GM12878 (cell line): Measurements from ENCODE around the gene SHROOM2.
"Not testable (repeated sequence)": the region's sequence is repeated elsewhere in the genome, so short reads cannot be mapped to it uniquely, and the experiment has no call there.

Source experiments
- BACH1 ChIP-seq: fragments of 450-650 bp; IDR thresholded peaks from 2 replicates; pipeline ENCODE4 v1.6.1; 2017; ENCODE audit warnings: mild to moderate bottlenecking, borderline replicate concordance
- KDM1A ChIP-seq: fragments of 200-600 bp; sonication (generic); IDR thresholded peaks from 2 replicates; pipeline ENCODE4 v1.6.1; 2016; ENCODE audit warnings: borderline replicate concordance
- MAX ChIP-seq: IDR thresholded peaks from 2 replicates; pipeline ENCODE4 v1.6.1; 2012; ENCODE audit warnings: low read depth, low read length, improper control_type of control experiment
- MTA3 ChIP-seq: IDR thresholded peaks from 2 replicates; pipeline ENCODE4 v1.6.1; 2012; ENCODE audit warnings: low read length, inconsistent platforms, borderline replicate concordance
- RCOR1 ChIP-seq: conservative IDR thresholded peaks from 2 replicates; pipeline ENCODE4 v1.6.1; 2012; ENCODE audit warnings: low read depth, low read length, improper control_type of control experiment
- ZBED1 ChIP-seq: IDR thresholded peaks from 2 replicates; pipeline ENCODE4 v1.6.1; 2016; ENCODE audit warnings: borderline replicate concordance
- ZNF24 ChIP-seq: fragments of 450-650 bp; IDR thresholded peaks from 2 replicates; pipeline ENCODE4 v1.6.1; 2017; ENCODE audit warnings: antibody characterized with exemption, mild to moderate bottlenecking
- TF ChIP-seq, protein P1 (sequence below): IDR thresholded peaks from 2 replicates; pipeline ENCODE4 v1.6.1; 2012; ENCODE audit warnings: mild to moderate bottlenecking, low read depth, low read length
- TF ChIP-seq, protein P2 (sequence below), 3 experiments: IDR thresholded peaks in 2 of 3; conservative IDR thresholded peaks in 1 of 3; 2 replicates each; pipeline ENCODE4 v1.5.1; 2011; ENCODE audit warnings: low read depth in 3 of 3, low read length in 3 of 3, mild to moderate bottlenecking in 3 of 3, control low read depth in 2 of 3, moderate library complexity in 2 of 3, inconsistent platforms in 1 of 3, mixed read lengths in 1 of 3; ENCODE audit not compliant: control insufficient read depth in 2 of 3, insufficient read depth in 1 of 3; ENCODE audit errors: extremely low read depth in 1 of 3

DNA sequence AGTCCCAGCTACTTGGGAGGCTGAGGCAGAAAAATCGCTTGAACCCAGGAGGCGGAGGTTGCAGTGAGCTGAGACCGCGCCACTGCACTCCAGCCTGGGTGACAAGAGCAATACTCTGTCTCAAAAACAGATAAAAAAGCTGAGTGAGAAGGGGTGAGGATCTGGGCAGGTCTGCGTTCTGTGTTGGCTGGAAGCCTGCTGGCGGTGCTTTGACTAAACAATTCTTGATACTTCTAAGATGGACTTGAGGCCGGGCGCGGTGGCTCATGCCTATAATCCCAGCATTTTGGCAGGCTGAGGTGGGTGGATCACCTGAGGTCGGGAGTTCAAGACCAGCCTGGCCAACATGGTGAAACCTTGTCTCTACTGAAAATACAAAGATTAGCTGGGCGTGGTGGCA, 72.5 kb downstream of the SHROOM2 start:
- TF ChIP-seq, protein P1, sequence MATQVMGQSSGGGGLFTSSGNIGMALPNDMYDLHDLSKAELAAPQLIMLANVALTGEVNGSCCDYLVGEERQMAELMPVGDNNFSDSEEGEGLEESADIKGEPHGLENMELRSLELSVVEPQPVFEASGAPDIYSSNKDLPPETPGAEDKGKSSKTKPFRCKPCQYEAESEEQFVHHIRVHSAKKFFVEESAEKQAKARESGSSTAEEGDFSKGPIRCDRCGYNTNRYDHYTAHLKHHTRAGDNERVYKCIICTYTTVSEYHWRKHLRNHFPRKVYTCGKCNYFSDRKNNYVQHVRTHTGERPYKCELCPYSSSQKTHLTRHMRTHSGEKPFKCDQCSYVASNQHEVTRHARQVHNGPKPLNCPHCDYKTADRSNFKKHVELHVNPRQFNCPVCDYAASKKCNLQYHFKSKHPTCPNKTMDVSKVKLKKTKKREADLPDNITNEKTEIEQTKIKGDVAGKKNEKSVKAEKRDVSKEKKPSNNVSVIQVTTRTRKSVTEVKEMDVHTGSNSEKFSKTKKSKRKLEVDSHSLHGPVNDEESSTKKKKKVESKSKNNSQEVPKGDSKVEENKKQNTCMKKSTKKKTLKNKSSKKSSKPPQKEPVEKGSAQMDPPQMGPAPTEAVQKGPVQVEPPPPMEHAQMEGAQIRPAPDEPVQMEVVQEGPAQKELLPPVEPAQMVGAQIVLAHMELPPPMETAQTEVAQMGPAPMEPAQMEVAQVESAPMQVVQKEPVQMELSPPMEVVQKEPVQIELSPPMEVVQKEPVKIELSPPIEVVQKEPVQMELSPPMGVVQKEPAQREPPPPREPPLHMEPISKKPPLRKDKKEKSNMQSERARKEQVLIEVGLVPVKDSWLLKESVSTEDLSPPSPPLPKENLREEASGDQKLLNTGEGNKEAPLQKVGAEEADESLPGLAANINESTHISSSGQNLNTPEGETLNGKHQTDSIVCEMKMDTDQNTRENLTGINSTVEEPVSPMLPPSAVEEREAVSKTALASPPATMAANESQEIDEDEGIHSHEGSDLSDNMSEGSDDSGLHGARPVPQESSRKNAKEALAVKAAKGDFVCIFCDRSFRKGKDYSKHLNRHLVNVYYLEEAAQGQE: not testable (repeated sequence)
- not testable (repeated sequence) for TF ChIP-seq MAX, ZBED1, ZNF24, RCOR1, MTA3, BACH1, KDM1A
- TF ChIP-seq, protein P2, sequence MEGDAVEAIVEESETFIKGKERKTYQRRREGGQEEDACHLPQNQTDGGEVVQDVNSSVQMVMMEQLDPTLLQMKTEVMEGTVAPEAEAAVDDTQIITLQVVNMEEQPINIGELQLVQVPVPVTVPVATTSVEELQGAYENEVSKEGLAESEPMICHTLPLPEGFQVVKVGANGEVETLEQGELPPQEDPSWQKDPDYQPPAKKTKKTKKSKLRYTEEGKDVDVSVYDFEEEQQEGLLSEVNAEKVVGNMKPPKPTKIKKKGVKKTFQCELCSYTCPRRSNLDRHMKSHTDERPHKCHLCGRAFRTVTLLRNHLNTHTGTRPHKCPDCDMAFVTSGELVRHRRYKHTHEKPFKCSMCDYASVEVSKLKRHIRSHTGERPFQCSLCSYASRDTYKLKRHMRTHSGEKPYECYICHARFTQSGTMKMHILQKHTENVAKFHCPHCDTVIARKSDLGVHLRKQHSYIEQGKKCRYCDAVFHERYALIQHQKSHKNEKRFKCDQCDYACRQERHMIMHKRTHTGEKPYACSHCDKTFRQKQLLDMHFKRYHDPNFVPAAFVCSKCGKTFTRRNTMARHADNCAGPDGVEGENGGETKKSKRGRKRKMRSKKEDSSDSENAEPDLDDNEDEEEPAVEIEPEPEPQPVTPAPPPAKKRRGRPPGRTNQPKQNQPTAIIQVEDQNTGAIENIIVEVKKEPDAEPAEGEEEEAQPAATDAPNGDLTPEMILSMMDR (IDR thresholded peaks at IDR 0.05 in 2 of 3, conservative IDR thresholded peaks at IDR 0.05 in 1 of 3; ENCODE audit: control insufficient read depth in 2 of 3, extremely low read depth in 1 of 3, insufficient read depth in 1 of 3, low read depth in 3 of 3, low read length in 3 of 3): not testable (repeated sequence)
